GM21723 (cell line): ENCODE results near the gene OTOP2.

Experiments used
- ATAC-seq: cut with Tn5 transposase; IDR thresholded peaks from one replicate; pipeline ENCODE4 v1.9.1; 2021; ENCODE audit warnings: mild to moderate bottlenecking, moderate library complexity; ENCODE audit not compliant: unreplicated experiment

OTOP2 gene

GRCh38 chr17:74924250-74924948 is at the start of gene OTOP2:
TSS of gene OTOP2 (plus strand) at chr17:74924273. CDS start at chr17:74924633, 360 bp downstream.
- no peak for ATAC-seq

DNA sequence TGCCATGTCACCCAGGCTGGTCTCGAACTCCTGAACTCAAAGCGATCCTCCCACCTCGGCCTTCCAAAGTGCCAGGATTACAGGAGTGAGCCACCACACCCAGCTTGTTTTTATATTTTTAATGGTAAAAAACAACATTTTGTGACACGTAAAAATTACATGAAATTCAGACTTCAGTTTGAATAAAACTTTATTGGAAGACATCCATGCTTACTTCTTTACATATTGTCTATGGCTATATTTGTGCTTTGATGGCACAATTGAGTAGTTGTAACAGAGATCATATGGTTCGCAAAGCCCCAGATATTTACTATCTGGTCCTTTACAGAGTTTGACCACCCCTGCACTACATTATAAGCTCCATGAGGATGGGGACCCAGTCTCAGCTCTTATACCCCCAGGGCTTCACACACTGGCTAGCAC is 49.4 kb upstream of the OTOP2 start:
- ATAC-seq: no peak

GRCh38 chr17:74875155-74875976 is 48.7 kb upstream of the OTOP2 start:
- ATAC-seq: no peak

GRCh38 chr17:74875977-74876593 is 48.0 kb upstream of the OTOP2 start:
- no peak for ATAC-seq

- ATAC-seq: no peak
These were observed 46.2 kb upstream of the OTOP2 start for GRCh38 chr17:74877592-74878548.

DNA sequence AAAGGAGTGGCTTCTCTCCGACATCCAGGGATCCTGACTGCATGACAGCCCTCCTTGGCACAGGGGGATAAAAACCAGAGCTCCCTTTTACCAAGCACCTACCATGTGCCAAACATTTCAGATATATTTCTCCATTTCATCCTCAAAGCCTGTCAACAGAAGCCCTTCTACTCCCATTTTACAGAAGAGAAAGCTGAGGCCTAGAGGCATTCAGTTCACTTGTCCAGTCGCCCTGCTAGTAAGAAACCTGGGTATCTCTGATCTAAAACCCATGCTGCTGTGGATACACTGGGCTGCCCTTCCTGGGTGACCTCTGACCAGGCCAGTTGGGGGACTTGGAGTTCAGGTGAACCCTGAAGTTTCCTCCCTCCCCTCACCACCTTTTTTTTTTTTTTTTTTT is 45.4 kb upstream of the OTOP2 start:
- ATAC-seq: no peak

- no peak for ATAC-seq
These were observed 44.8 kb upstream of the OTOP2 start for GRCh38 chr17:74879308-74879707.

- ATAC-seq: no peak
These were observed 43.0 kb upstream of the OTOP2 start for GRCh38 chr17:74881073-74881472.

GRCh38 chr17:74882517-74883240 is 41.4 kb upstream of the OTOP2 start:
- no peak for ATAC-seq

DNA sequence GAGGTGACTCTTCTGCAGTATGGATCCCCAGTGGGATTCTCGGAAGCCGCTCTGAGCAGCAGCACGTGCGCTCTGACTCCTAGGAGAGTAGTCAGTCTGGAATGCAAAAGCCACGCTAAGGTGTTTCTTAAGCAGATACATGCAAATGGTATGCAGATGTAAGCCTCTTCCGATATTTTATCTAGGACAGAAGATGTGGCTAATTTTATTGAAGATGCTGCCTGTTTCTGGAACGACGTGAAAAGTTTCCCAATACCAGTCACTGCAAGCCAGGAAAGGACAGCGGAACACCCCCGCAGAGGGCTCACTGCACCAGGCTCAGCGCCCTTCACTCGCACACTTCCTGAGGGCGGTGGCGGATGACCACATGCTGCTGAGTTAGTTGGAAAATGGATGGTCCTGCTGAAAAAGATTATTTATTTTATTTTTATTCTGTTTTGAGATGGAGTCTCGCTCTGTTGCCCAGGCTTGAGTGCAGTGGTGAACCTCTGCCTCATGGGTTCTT is 40.8 kb upstream of the OTOP2 start:
- ATAC-seq: no peak

- ATAC-seq: no peak
These were observed 35.6 kb upstream of the OTOP2 start for GRCh38 chr17:74888469-74888868.

- ATAC-seq: no peak
These were observed 33.5 kb upstream of the OTOP2 start for GRCh38 chr17:74890554-74890953.

DNA sequence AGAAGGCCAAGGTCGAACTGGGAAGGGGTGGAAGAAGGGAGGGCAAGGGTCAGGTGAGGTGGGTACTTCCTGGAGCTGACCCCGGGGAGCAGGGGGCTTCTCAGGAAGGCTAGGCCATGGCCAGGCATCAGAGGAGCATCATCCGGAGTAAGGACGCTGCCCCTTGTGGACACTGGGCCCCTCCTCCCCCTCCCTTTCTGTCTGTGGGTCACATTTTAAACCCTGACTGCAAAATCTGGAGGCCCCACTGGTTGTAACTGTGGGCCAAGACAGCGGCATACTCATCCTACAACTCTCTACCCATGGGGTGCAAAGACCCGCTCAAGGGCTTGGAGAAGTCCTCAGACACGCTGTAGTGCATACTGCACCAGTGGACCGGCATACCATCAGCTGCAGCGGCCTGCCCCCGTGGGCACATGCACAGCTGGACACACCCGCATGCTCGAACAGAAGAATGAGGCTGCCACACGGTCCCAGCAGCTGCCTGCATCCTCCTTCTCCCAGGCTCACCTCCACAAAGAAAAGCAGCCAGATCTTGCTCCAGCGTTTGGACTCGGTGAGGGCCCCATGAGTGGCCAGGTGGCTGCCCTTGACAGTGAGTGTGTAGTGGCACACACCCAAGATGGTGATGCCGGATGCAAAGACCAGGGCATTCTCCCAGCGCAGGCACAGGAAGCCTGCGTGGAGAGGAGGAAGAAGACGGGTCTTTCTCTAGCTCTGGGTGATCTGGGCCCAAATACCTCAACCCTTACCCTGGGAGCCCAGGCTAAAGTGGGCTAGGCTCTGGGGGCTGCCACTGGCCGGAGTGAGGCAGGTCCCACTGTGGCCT is 31.8 kb upstream of the OTOP2 start:
- no peak for ATAC-seq

DNA sequence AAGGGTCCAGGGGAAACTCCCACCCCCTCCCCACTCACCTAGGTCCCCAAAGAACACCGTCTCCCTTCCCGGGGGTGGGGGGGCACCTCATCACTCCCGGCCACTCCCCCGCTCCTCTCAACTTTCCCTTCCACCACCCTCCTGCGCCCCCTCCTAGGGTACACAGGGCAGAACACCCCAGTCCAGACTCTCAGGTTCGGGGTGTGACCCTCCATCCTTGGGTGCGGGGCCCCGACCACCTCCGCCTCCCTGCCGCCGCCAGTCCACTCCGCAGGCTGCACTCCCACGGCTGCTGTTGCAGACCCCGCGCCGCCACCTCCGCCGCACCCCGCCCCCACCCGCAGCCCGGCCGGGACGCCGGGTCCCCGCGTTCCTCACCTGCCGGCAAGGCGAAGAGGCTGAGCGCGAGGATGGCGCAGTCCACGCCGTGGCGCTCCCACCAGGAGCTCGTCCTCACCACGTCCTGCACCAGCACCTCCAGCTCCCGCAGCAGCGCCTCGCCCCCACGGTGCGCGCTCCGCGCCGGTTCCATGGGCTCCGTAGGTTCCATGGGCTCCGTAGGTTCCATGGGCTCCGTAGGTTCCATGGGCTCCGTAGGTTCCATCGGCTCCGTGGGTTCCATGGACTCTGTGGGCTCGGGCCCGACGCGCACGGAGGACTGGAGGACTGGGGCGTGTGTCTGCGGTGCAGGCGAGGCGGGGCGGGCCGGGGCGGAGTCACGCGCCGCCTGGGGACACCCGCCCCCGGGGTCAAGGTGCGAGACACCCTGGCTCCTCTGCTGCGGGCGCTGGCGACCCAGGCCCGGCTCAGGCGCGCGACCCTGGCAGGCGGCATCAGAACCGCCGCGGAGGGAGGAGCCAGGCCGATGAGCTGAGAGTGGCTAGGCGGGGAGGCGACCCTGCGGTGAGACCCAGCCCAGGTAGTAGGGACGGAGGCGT is 30.8 kb upstream of the OTOP2 start, which contains the start of gene FADS6:
FADS6 (minus strand) TSS at position 660 of the 938 bp plus-strand sequence; CDS start at position 622, 38 bp downstream.
- ATAC-seq: no peak

DNA sequence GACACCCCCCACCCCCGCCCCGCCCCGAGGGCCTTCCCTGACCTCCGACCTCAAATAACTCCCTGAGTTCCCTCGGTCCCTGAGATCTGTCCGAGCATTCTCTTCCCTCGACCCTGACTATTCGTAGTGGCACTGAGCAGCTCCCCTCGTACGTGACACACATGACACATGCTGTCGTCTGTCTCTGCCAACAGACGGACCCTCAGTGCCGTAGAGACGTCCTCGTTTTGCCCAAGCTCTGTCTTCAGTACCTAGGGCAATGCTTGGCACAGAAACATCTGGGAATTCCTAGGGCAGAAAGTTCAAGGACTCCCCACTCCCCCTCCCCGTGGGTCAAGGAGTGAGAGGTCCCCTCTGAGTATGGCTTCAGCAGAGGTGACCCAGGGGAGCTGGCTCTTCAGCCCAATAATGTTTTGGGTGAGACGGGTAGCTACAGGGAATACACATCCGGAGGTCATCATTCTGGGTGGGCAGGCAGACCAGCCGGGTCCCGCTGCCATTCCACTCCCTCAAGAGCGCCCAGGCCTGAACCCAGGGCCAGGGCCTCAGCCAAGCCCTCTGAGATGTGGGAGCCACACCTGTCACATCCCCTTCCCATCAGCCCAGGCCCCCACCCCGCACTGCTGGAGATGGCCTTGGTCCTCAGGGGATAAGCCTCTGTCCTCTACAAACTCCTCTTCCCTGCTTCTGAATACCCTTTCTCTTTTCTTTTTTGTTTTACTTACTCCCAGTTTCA is 30.0 kb upstream of the OTOP2 start:
- no peak for ATAC-seq

DNA sequence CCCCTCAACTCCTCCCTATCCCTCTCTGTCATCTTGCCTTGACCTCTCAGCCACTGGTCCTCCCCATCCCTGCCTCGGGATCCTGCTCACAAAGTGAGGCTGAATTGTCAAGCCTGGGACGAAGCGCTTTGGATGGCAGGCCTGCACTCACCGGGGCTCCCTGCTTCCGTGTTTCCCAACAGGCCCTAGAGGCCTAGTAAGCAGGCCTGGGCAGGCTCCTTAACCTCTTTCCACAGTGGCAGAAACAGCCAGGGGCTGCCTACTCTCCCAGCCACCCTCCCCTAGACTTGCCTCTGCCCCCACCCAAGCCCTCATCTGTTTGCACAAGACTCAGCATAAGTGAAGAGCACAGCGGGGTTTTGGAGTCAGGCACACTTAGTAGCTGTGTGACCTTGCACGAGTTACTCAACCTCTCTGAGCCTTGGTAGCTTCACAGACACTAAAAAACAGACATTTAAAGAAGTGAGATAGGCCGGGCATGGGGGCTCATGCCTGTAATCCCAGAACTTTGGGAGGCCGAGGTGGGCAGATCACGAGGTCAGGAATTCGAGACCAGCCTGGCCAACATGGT is 25.6 kb upstream of the OTOP2 start:
- ATAC-seq: no peak

- ATAC-seq: no peak
These were observed 23.9 kb upstream of the OTOP2 start for GRCh38 chr17:74900208-74900607.
